ENCODE measurements around the gene SLC28A3. TPM values are rescaled to one million over a fixed set of nuclear protein-coding genes. Genes with fewer than 3 reads are reported as not detected.

SLC28A3 gene
- total RNA-seq, 2 donors from 2014 or later = 0.11 TPM; not detected in 1

DNA sequence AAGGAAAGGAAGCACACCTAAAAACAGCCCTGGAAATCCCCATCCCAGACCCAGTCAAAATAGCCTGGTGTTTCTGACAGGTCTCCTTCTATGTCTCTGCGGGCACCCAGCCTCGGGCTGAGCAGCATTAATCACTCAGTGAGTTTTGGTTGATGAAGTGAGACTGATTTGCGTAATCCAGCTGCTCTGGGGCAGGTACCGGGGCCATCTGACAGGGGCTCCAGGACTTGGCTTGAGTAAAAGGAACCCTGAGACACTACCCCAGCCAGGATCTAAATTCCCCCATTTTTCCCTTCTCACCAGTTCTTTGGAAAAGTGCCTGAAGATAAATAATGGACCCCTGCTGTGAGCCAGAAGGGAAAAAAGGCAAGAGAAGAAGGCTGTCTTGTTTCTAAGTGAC, 596 bp downstream of the SLC28A3 start:
- Histone ChIP-seq H3K4me1 (ENCODE audit: control insufficient read depth, insufficient read depth, low read length) (peaks cover 3% of the 10 kb centered on the region), H3K9ac (ENCODE audit: extremely low read depth, low read length, poor library complexity, severe bottlenecking) (no peak overlapping the region), H3K36me3 (ENCODE audit: control insufficient read depth, insufficient read depth, low read length) (no peaks in the 10 kb centered on the region), H3K9me3 (ENCODE audit: control insufficient read depth, low read length) (no peaks in the 10 kb centered on the region), H3K4me3 (ENCODE audit: low read length) (no peak overlapping the region), H3K27me3 (ENCODE audit: control insufficient read depth, insufficient read depth, low read length, poor library complexity, severe bottlenecking) (no peaks in the 10 kb centered on the region), H3K27ac (ENCODE audit: low read depth, low read length) (no peak overlapping the region)
- 90 to 93% methylated on average over 3 to 4 of the region's 4 CpGs for WGBS, 2 experiments (ENCODE audit: insufficient coverage in 1 of 2, insufficient read length in 1 of 2)
- H3K4me1 Mint-ChIP-seq = peaks cover 20% of the 10 kb centered on the region
- no peak overlapping the region for H3K27ac Mint-ChIP-seq
- no peaks in the 10 kb centered on the region for H3K36me3 Mint-ChIP-seq (ENCODE audit: low read depth)
- H3K4me3 Mint-ChIP-seq = no peak overlapping the region
- H3K9me3 Mint-ChIP-seq = no peaks in the 10 kb centered on the region
- peak; percentile 54 for DNase-seq
- no peaks in the 10 kb centered on the region for H3K27me3 Mint-ChIP-seq (ENCODE audit: insufficient read depth)
- no peak for TF ChIP-seq CTCF (conservative IDR thresholded peaks at IDR 0.05)

- peaks cover 3% of the 10 kb centered on the region for H3K4me1 ChIP-seq (ENCODE audit: control insufficient read depth, insufficient read depth, low read length)
- TF ChIP-seq CTCF (conservative IDR thresholded peaks at IDR 0.05) = no peak
- no peak overlapping the region for H3K9ac ChIP-seq (ENCODE audit: extremely low read depth, low read length, poor library complexity, severe bottlenecking)
- no peak overlapping the region for H3K4me3 ChIP-seq (ENCODE audit: low read length)
- H3K27me3 ChIP-seq (ENCODE audit: control insufficient read depth, insufficient read depth, low read length, poor library complexity, severe bottlenecking) = no peaks in the 10 kb centered on the region
- Mint-ChIP-seq H3K27ac (no peak overlapping the region), H3K4me3 (no peak overlapping the region), H3K27me3 (ENCODE audit: insufficient read depth) (no peaks in the 10 kb centered on the region), H3K4me1 (peaks cover 20% of the 10 kb centered on the region), H3K36me3 (ENCODE audit: low read depth) (no peaks in the 10 kb centered on the region), H3K9me3 (no peaks in the 10 kb centered on the region)
- 92 to 94% methylated on average over 3 of the region's 3 CpGs for WGBS, 2 experiments (ENCODE audit: insufficient coverage in 1 of 2, insufficient read length in 1 of 2)
- no peak overlapping the region for H3K27ac ChIP-seq (ENCODE audit: low read depth, low read length)
- H3K36me3 ChIP-seq (ENCODE audit: control insufficient read depth, insufficient read depth, low read length) = no peaks in the 10 kb centered on the region
- H3K9me3 ChIP-seq (ENCODE audit: control insufficient read depth, low read length) = no peaks in the 10 kb centered on the region
- DNase-seq = no peak
Measured at GRCh38 chr9:84339503-84339902, 1.1 kb downstream of the SLC28A3 start.

DNA sequence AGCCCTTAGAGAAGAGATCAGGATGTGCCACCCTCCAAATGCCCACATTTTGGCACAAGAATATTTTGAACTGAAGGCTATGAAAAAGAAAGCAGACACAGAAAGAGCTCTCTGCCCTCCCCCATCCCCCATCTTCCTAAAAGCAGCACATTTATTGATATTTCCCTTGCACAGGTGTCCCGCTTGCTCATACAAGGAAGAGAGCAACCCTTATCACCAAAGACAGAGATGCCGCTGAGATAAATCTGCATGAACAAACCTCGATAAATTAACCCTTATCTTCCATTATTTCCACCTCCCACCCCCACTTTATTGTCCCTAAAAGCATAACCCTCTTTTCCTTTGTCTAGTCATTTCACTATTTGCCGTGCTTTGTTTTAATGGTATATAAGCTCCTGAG, 1.8 kb downstream of the SLC28A3 start:
- no peaks in the 10 kb centered on the region for H3K9me3 ChIP-seq (ENCODE audit: control insufficient read depth, low read length)
- Mint-ChIP-seq H3K36me3 (ENCODE audit: low read depth) (no peaks in the 10 kb centered on the region), H3K4me3 (no peak overlapping the region), H3K4me1 (peaks cover 20% of the 10 kb centered on the region), H3K9me3 (no peaks in the 10 kb centered on the region), H3K27ac (no peak overlapping the region), H3K27me3 (ENCODE audit: insufficient read depth) (no peaks in the 10 kb centered on the region)
- no peak overlapping the region for H3K27ac ChIP-seq (ENCODE audit: low read depth, low read length)
- no peaks in the 10 kb centered on the region for H3K27me3 ChIP-seq (ENCODE audit: control insufficient read depth, insufficient read depth, low read length, poor library complexity, severe bottlenecking)
- H3K4me3 ChIP-seq (ENCODE audit: low read length) = no peak overlapping the region
- no peak overlapping the region for H3K9ac ChIP-seq (ENCODE audit: extremely low read depth, low read length, poor library complexity, severe bottlenecking)
- no peaks in the 10 kb centered on the region for H3K36me3 ChIP-seq (ENCODE audit: control insufficient read depth, insufficient read depth, low read length)
- no peak for DNase-seq
- TF ChIP-seq CTCF (conservative IDR thresholded peaks at IDR 0.05) = no peak
- H3K4me1 ChIP-seq (ENCODE audit: control insufficient read depth, insufficient read depth, low read length) = peaks cover 3% of the 10 kb centered on the region
- WGBS, 2 experiments (ENCODE audit: insufficient coverage in 1 of 2, insufficient read length in 1 of 2) = 89 to 90% methylated on average over 2 to 4 of the region's 4 CpGs
